MM.1S (cell line): Measurements from ENCODE around the gene MAPK4.
"Not testable (repeated sequence)": the region's sequence is repeated elsewhere in the genome, so short reads cannot be mapped to it uniquely, and the experiment has no call there.

ENCODE experiments used
- DNase-seq: peaks from one replicate; pipeline ENCODE4 v3.0.0-alpha.2; 2015
- H2AFZ ChIP-seq: fragments of 300-600 bp; sonication (generic); 2 replicates; pipeline ENCODE4 v1.6.0; 2016; ENCODE audit warnings: antibody characterized with exemption, low read length
- H3F3A ChIP-seq: fragments of 300-600 bp; sonication (generic); 2 replicates; pipeline ENCODE4 v1.6.1; 2016; ENCODE audit warnings: mild to moderate bottlenecking, antibody characterized with exemption, low read length, moderate library complexity, mixed read lengths; ENCODE audit not compliant: insufficient read depth
- H3K27ac ChIP-seq: fragments of 300-600 bp; sonication (generic); 2 replicates; pipeline ENCODE4 v1.5.1; 2016; ENCODE audit warnings: mild to moderate bottlenecking, low read length
- H3K27me3 ChIP-seq: fragments of 300-600 bp; sonication (generic); replicated peaks from 2 replicates; pipeline ENCODE4 v1.6.0; 2016; ENCODE audit warnings: low read length; ENCODE audit not compliant: insufficient read depth
- H3K36me3 ChIP-seq: fragments of 300-600 bp; sonication (generic); replicated peaks from 2 replicates; pipeline ENCODE4 v1.6.1; 2016; ENCODE audit warnings: mild to moderate bottlenecking, low read length, mixed read lengths; ENCODE audit not compliant: insufficient read depth
- H3K4me1 ChIP-seq: fragments of 300-600 bp; sonication (generic); 2 replicates; pipeline ENCODE4 v1.6.1; 2016; ENCODE audit warnings: low read length, mixed read lengths
- H3K4me2 ChIP-seq: fragments of 300-600 bp; sonication (generic); 2 replicates; pipeline ENCODE4 v1.6.0; 2016; ENCODE audit warnings: low read depth, low read length
- H3K4me3 ChIP-seq: fragments of 300-600 bp; sonication (generic); 2 replicates; pipeline ENCODE4 v1.5.1; 2016; ENCODE audit warnings: low read length, mixed read lengths
- H3K79me2 ChIP-seq: fragments of 300-600 bp; sonication (generic); 2 replicates; pipeline ENCODE4 v1.6.1; 2016; ENCODE audit warnings: mixed run types, low read length, mixed read lengths
- H3K9ac ChIP-seq: fragments of 300-600 bp; sonication (generic); 2 replicates; pipeline ENCODE4 v1.6.1; 2016; ENCODE audit warnings: low read length, mixed read lengths
- H3K9me2 ChIP-seq: fragments of 300-600 bp; sonication (generic); replicated peaks from 2 replicates; pipeline ENCODE4 v1.6.1; 2016; ENCODE audit warnings: mild to moderate bottlenecking, low read length, mixed read lengths; ENCODE audit not compliant: insufficient read depth
- H3K9me3 ChIP-seq: fragments of 300-600 bp; sonication (generic); replicated peaks from 2 replicates; pipeline ENCODE4 v1.6.1; 2016; ENCODE audit warnings: mild to moderate bottlenecking, low read length, mixed read lengths; ENCODE audit not compliant: insufficient read depth
- H4K20me1 ChIP-seq: fragments of 300-600 bp; sonication (generic); 2 replicates; pipeline ENCODE4 v1.6.1; 2016; ENCODE audit warnings: mild to moderate bottlenecking, low read length, moderate library complexity, mixed read lengths; ENCODE audit not compliant: insufficient read depth
- EZH2 ChIP-seq: fragments of 300-600 bp; sonication (generic); optimal IDR thresholded peaks from 2 replicates; pipeline ENCODE3; 2017; ENCODE audit warnings: low read depth, mild to moderate bottlenecking, antibody characterized with exemption, low read length, mixed read lengths
- EZH2phosphoT487 ChIP-seq: fragments of 300-600 bp; sonication (generic); IDR thresholded peaks from 2 replicates; pipeline ENCODE4 v1.6.1; 2018; ENCODE audit warnings: antibody characterized with exemption, low read length
- TF ChIP-seq, protein P1 (sequence below): fragments of 300-600 bp; sonication (generic); IDR thresholded peaks from 2 replicates; pipeline ENCODE4 v1.5.1; 2016; ENCODE audit warnings: antibody characterized with exemption, low read length, mixed read lengths

The MAPK4 gene

DNA sequence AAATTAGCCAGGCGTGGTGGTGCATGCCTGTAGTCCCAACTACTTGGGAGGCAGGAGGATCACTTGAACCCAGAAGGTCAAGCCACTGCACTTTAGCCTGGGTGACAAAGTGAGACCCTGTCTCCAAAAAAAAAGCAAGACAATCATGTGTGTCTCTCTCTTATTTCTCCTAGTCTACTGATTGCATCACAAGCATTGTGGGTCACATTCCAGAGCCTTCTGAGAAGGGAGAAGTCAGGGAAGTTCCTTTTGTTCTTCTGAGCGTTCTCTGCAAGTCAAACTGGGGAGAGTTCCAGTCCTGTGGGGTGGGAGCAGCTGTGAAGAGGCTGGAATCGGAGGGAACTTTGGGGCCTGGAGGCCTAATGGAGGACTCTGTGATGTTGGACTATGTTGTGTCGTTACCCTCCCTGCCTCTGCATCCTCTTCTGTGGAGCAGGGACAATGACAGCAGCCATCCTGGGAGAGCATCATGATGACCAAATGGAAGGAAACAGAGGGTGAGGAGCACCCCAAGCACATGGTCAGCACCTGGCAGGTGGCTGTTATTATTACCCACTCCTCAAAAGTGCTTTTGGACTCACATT, 144.6 kb downstream of the MAPK4 start:
- H4K20me1 ChIP-seq, result no peaks in the 10 kb centered on the region
- DNase-seq, result no peak
- no peak overlapping the region for H3K4me3 ChIP-seq
- no peaks in the 10 kb centered on the region for H3K9me2 ChIP-seq
- H3F3A ChIP-seq, result no peaks in the 10 kb centered on the region
- H3K79me2 ChIP-seq, result no peaks in the 10 kb centered on the region
- H3K27me3 ChIP-seq, result no peaks in the 10 kb centered on the region
- no peaks in the 10 kb centered on the region for H3K9me3 ChIP-seq
- H3K4me1 ChIP-seq, result no peaks in the 10 kb centered on the region
- H2AFZ ChIP-seq, result no peak overlapping the region
- no peak overlapping the region for H3K9ac ChIP-seq
- TF ChIP-seq, protein P1, sequence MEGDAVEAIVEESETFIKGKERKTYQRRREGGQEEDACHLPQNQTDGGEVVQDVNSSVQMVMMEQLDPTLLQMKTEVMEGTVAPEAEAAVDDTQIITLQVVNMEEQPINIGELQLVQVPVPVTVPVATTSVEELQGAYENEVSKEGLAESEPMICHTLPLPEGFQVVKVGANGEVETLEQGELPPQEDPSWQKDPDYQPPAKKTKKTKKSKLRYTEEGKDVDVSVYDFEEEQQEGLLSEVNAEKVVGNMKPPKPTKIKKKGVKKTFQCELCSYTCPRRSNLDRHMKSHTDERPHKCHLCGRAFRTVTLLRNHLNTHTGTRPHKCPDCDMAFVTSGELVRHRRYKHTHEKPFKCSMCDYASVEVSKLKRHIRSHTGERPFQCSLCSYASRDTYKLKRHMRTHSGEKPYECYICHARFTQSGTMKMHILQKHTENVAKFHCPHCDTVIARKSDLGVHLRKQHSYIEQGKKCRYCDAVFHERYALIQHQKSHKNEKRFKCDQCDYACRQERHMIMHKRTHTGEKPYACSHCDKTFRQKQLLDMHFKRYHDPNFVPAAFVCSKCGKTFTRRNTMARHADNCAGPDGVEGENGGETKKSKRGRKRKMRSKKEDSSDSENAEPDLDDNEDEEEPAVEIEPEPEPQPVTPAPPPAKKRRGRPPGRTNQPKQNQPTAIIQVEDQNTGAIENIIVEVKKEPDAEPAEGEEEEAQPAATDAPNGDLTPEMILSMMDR, result no peak
- no peak for TF ChIP-seq EZH2
- TF ChIP-seq EZH2phosphoT487, result no peak
- H3K36me3 ChIP-seq, result no peaks in the 10 kb centered on the region
- H3K4me2 ChIP-seq, result no peak overlapping the region
- no peak overlapping the region for H3K27ac ChIP-seq

DNA sequence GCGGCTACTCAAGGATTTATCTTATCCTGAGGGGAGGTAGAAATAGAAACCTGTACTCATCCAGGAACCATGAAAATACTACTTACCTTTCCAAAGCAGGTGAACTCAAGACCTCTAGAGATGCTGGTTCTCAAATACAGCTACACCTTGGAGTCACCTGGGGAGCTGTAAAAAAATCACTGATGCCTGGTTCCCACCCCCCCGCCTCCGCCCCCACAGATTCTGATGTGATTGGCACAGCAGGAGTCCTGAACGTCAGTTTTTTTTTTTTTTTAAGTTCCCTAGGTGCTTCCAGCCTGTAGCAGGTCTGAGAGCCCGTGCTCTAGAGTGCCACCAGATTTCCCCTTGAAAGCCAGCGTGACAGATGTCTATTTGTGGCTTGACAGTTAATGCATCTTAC, 146.3 kb downstream of the MAPK4 start:
- H2AFZ ChIP-seq, result no peak overlapping the region
- H3K9me2 ChIP-seq, result no peaks in the 10 kb centered on the region
- no peak overlapping the region for H3K9ac ChIP-seq
- H3K27me3 ChIP-seq, result no peaks in the 10 kb centered on the region
- no peaks in the 10 kb centered on the region for H3K79me2 ChIP-seq
- TF ChIP-seq EZH2phosphoT487 (no peak), EZH2 (no peak)
- TF ChIP-seq, protein P1, result no peak
- DNase-seq, result no peak
- no peaks in the 10 kb centered on the region for H3K9me3 ChIP-seq
- no peaks in the 10 kb centered on the region for H4K20me1 ChIP-seq
- H3K4me2 ChIP-seq, result no peak overlapping the region
- H3K4me3 ChIP-seq, result no peak overlapping the region
- no peaks in the 10 kb centered on the region for H3F3A ChIP-seq
- no peaks in the 10 kb centered on the region for H3K36me3 ChIP-seq
- no peak overlapping the region for H3K27ac ChIP-seq
- no peaks in the 10 kb centered on the region for H3K4me1 ChIP-seq

DNA sequence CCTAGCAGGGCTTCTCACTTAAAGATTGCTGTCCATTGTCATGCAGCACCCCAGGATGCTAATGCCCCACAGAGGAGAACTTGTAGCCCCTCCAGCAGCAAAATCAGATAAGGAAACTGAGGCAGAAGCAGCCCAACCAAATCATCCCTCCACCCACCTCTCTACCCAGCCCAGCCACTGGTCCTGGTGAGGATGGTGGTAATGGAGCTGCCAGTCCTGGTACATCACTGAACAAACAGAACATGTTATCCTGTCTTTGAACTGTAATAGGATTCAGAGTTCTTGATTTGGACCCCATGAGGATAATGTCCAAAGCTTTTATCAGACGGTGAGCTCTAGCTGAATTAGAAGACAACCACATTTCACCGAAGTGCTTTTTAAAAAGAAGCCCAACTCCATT, 146.8 kb downstream of the MAPK4 start:
- Histone ChIP-seq H4K20me1 (no peaks in the 10 kb centered on the region), H3K4me2 (no peak overlapping the region), H3K27ac (no peak overlapping the region), H3F3A (no peaks in the 10 kb centered on the region), H3K9me3 (no peaks in the 10 kb centered on the region), H2AFZ (no peak overlapping the region), H3K27me3 (no peaks in the 10 kb centered on the region), H3K4me3 (no peak overlapping the region), H3K9ac (no peak overlapping the region), H3K79me2 (no peaks in the 10 kb centered on the region), H3K36me3 (no peaks in the 10 kb centered on the region), H3K4me1 (no peaks in the 10 kb centered on the region), H3K9me2 (no peaks in the 10 kb centered on the region)
- TF ChIP-seq, protein P1, result no peak
- no peak for TF ChIP-seq EZH2
- no peak for TF ChIP-seq EZH2phosphoT487
- no peak for DNase-seq

DNA sequence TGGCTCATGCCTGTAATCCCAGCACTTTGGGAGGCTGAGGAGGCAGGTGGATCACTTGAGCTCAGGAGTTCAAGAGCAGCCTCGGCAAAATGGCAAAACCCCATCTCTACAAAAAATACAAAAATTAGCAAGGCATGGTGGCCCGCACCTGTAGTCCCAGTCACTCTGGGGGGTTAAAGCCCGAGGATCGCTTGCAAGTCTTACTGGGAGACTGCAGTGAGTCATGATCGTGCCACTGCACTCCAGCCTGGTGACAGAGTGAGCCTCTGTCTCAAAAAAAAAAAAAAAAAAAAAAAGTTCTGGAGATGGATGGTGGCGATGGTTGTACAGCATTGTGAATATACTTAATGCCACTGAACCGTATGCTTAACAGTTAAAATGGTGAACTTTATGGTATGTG, 147.4 kb downstream of the MAPK4 start:
- not testable (repeated sequence) for H3K79me2 ChIP-seq, H3K9me2 ChIP-seq, H3K4me2 ChIP-seq, H2AFZ ChIP-seq, DNase-seq, H3K9ac ChIP-seq, H3K4me3 ChIP-seq, H3K9me3 ChIP-seq, H4K20me1 ChIP-seq, H3F3A ChIP-seq, H3K36me3 ChIP-seq, H3K4me1 ChIP-seq, H3K27ac ChIP-seq, H3K27me3 ChIP-seq
